GM12872 (cell line): ENCODE data around the gene NDE1.

ENCODE experiments used
- TF ChIP-seq, protein P1 (sequence below): IDR thresholded peaks from 3 replicates; pipeline ENCODE4 v1.5.1; 2011; ENCODE audit warnings: low read depth, mild to moderate bottlenecking, low read length, moderate library complexity; ENCODE audit not compliant: insufficient read depth

The NDE1 gene

DNA sequence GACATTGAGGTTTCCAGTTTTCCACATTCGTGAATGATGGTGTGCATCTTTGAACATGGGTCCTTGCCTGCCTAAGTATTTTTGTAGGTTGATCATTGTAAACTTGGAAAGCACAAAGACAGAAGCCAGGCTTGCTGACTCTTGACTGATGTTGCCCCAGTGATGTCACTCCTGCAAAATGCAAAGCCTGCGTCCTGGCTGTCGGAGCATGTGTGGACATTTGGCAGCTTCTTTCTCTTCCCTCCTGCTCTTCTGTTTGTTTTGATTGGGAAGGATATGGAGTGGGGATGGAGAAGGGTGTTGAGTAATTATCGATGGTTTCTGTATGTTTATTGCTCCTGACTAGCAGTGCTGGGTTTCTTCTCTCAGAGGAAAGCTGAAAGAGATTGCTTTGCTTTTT is 3.2 kb downstream of the NDE1 start:
- TF ChIP-seq, protein P1, sequence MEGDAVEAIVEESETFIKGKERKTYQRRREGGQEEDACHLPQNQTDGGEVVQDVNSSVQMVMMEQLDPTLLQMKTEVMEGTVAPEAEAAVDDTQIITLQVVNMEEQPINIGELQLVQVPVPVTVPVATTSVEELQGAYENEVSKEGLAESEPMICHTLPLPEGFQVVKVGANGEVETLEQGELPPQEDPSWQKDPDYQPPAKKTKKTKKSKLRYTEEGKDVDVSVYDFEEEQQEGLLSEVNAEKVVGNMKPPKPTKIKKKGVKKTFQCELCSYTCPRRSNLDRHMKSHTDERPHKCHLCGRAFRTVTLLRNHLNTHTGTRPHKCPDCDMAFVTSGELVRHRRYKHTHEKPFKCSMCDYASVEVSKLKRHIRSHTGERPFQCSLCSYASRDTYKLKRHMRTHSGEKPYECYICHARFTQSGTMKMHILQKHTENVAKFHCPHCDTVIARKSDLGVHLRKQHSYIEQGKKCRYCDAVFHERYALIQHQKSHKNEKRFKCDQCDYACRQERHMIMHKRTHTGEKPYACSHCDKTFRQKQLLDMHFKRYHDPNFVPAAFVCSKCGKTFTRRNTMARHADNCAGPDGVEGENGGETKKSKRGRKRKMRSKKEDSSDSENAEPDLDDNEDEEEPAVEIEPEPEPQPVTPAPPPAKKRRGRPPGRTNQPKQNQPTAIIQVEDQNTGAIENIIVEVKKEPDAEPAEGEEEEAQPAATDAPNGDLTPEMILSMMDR, result no peak

DNA sequence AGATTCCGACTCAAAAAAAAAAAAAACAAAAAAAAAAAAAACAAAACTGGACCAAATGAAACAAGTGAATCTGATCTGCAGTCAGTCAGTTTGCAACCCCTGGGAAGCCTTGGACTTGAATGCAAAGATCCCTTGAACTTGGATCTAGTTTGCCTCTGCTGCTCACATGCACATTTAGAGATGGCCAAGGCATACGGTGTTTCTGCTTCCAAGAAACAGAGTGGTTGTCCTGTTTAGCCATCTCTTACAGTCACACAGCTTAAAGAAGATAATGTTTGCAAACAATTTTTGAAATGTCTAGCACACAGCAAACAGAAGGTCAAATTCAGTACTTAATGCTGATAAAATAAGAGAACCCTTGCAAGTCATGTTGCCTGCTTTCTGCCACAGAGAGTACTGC is 4.5 kb downstream of the NDE1 start:
- TF ChIP-seq, protein P1, result no peak

DNA sequence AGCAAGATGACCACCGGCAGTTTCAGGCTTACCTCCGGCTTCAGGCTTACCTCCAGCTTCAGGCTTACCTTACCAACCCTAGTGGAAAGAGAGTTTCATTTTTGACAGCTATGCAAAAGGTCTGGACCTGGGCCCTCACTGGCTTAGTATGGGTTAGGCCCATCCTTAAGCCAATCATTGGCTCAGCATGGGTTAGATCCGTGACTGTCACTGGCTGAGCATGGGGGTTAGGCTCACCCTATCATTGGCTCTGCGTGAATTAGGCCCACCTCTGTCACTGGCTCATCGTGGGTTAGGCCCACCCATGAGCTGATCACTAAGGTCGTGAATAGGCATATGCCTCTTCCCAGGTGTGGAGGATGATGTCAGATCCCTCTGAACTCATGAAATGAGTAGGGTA is 8.1 kb downstream of the NDE1 start:
- TF ChIP-seq, protein P1, result no peak

DNA sequence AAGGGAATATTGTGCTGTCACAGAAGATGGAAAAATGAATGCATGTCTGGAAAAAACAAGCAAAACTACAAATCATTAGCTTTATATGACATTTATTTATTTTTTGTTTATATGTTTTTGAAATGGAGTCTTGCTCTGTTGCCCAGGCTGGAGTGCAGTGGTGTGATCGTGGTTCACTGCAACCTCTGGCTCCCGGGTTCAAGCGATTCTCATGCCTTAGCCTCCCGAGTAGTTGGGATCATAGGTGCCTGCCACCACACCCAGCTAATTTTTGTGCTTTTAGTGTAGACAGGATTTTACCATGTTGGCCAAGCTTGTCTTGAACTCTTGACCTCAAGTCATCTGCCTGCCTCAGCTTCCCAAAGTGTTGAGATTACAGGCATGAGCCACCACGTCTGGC is 8.5 kb downstream of the NDE1 start:
- TF ChIP-seq, protein P1, result no peak

DNA sequence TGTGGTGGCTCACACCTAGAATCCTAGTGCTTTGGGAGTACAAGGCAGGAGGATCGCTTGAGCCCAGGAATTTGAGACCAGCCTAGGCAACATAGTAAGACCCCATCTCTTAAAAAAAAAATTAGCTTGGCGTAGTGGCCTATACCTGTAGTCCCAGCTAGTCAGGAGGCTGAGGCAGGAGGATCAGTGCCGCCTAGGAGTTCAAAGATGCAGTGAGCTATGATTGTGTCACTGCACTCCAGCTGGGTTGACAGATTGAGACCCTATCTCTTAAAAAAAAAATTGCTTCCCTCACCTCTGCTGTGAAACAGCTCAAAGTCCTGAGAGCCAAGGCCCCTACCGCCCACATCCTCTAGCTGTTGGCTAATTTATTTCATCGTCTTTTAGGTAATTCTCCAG is 10.2 kb downstream of the NDE1 start:
- TF ChIP-seq, protein P1, result no peak

DNA sequence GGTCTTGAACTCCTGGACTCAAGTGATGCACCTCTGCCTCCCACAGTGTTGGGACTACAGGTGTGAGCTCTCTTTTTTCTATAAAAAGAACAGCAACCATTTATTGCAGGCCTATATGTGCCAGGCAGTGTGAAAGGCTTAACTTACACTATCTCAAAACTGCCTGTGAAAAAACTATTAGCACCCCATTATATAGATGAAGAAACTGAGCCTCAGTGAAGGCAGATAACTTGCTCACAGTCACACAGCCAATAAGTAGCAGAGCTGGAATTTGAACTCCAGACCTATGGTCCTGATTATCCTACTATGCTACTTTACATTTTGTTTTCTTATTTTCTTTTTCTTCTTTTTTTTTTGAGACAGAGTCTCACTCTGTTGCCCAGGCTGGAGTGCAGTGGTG is 15.1 kb downstream of the NDE1 start:
- TF ChIP-seq, protein P1, result no peak

DNA sequence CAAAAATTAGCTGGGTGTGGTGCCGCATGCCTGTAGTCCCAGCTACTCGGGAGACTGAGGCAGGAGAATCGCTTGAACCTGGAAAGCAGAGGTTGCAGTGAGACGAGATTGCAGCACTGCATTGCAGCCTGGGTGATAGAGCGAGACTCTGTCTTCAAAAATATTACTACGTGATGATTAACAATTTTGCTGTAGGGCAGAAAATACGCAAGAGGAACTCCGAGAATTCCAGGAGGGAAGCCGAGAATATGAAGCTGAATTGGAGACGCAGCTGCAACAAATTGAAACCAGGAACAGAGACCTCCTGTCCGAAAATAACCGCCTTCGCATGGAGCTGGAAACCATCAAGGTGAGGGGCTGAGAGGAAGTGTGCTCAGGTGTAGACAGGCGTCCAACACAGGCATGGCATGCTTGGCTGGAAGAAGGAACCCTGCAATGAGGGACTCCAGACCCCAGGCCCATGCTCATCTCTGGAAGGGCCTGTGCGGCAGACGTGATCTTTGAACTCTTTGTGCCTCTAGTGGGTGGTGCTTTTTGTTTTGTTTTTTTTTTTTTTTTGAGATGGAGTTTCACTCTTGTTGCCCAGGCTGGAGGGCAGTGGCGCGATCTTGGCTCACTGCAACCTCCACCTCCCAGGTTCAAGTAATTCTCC is 17.2 kb downstream of the NDE1 start:
- TF ChIP-seq, protein P1, result no peak
